Glutamatergic neuron (in vitro differentiated cells): Measurements from ENCODE around the gene GLIPR1. TPM values are rescaled to one million over a fixed set of nuclear protein-coding genes. Genes with fewer than 3 reads are reported as not detected.

Experiments used
- DNase-seq: peaks from one replicate; pipeline ENCODE4 v3.0.0; 2022
- H3K27ac Mint-ChIP-seq: one replicate; pipeline ENCODE4 v1.8.0; 2020; ENCODE audit warnings: mild to moderate bottlenecking, mixed read lengths, inconsistent platforms; ENCODE audit not compliant: unreplicated experiment
- H3K27me3 Mint-ChIP-seq: one replicate; pipeline ENCODE4 v1.8.0; 2020; ENCODE audit warnings: mild to moderate bottlenecking, moderate library complexity, mixed read lengths, inconsistent platforms; ENCODE audit not compliant: unreplicated experiment
- H3K36me3 Mint-ChIP-seq: one replicate; pipeline ENCODE4 v1.8.0; 2020; ENCODE audit warnings: mild to moderate bottlenecking, mixed read lengths, inconsistent platforms; ENCODE audit not compliant: unreplicated experiment
- H3K4me1 Mint-ChIP-seq: one replicate; pipeline ENCODE4 v1.8.0; 2020; ENCODE audit warnings: mild to moderate bottlenecking, low read depth, mixed read lengths, inconsistent platforms; ENCODE audit not compliant: unreplicated experiment
- H3K4me3 Mint-ChIP-seq: one replicate; pipeline ENCODE4 v1.8.0; 2020; ENCODE audit warnings: mild to moderate bottlenecking, mixed read lengths, inconsistent platforms; ENCODE audit not compliant: unreplicated experiment
- H3K9me3 Mint-ChIP-seq: one replicate; pipeline ENCODE4 v1.8.0; 2020; ENCODE audit warnings: mild to moderate bottlenecking, moderate library complexity, mixed read lengths, inconsistent platforms; ENCODE audit not compliant: unreplicated experiment
- CTCF ChIP-seq: fragments of 200-600 bp; sonication (generic); IDR thresholded peaks from one replicate; pipeline ENCODE4 v1.5.0; 2021; ENCODE audit not compliant: partially characterized antibody, unreplicated experiment
- total RNA-seq: library from RNA; stranded (reverse); fragmentation: NEBNext Ultra II Directional; extraction: Animal tissue kit (Norgen Biotek cat#: 25700); gene quantifications from one replicate; pipeline ENCODE4 v1.2.1, GENCODE V29; 2021; ENCODE audit not compliant: unreplicated experiment

Gene GLIPR1
- total RNA-seq, 1 donor from 2014 or later = 0.25 TPM

GRCh38 chr12:75459755-75460154, 20.8 kb upstream of the GLIPR1 start:
- H3K4me3 Mint-ChIP-seq = no peak overlapping the region
- H3K27ac Mint-ChIP-seq = no peak overlapping the region
- no peaks in the 10 kb centered on the region for H3K36me3 Mint-ChIP-seq
- H3K27me3 Mint-ChIP-seq = no peaks in the 10 kb centered on the region
- H3K9me3 Mint-ChIP-seq = peaks cover 2% of the 10 kb centered on the region
- DNase-seq = no peak
- no peaks in the 10 kb centered on the region for H3K4me1 Mint-ChIP-seq
- TF ChIP-seq CTCF = no peak

GRCh38 chr12:75460204-75460603, 20.4 kb upstream of the GLIPR1 start:
- H3K27ac Mint-ChIP-seq = no peak overlapping the region
- H3K36me3 Mint-ChIP-seq = no peaks in the 10 kb centered on the region
- H3K9me3 Mint-ChIP-seq = peaks cover 2% of the 10 kb centered on the region
- no peaks in the 10 kb centered on the region for H3K27me3 Mint-ChIP-seq
- no peak for DNase-seq
- no peaks in the 10 kb centered on the region for H3K4me1 Mint-ChIP-seq
- no peak for TF ChIP-seq CTCF
- H3K4me3 Mint-ChIP-seq = no peak overlapping the region

DNA sequence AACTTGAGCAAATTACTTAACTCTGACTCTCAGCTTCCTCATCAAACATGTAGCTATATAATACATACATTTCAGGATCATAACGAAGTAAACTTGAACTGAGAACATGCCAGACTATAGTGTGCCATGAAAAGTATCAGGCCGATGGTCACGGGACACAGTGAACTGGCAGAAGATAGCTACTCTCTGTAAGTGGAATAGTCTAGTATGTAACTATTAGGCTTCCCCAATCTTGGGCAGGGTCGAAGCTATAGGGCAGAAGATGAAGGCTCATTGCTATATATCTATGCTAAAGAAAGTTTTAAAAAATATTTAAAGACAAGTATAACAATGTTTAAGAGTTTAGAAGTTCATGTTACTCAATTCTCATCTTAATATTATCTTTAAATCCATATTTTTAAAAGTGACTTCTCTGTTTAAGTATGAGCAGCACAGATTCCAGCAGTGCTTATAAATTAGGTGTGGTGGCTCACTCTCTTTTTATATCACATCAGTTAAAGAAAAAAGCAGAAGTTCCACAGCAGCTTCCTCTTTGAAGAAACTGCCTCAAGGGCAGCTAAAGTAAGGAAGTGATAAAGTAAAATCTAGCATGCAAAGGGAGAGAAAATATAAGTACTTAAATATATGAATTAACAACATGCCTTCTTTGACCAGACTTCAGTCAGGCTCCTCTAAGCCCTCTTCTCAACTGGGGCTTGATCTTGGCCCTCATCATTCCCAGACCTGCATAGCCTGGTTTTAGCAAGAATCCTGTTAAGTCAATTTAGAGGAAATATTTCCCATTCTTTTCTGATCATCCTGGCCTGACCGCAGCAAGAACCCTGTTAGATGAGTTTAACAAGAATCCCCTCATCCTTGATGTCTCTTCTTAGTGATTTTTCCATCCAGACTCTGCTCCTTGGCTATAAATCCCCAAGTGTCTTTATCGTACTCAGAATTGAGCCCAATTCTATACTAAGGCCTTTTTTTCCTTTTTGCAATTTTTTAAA, 8.4 kb upstream of the GLIPR1 start:
- Mint-ChIP-seq H3K27me3 (no peaks in the 10 kb centered on the region), H3K27ac (no peak overlapping the region), H3K4me1 (no peaks in the 10 kb centered on the region), H3K36me3 (no peaks in the 10 kb centered on the region), H3K9me3 (no peaks in the 10 kb centered on the region), H3K4me3 (no peak overlapping the region)
- no peak for TF ChIP-seq CTCF
- DNase-seq = no peak

- no peak overlapping the region for H3K27ac Mint-ChIP-seq
- no peak for TF ChIP-seq CTCF
- H3K36me3 Mint-ChIP-seq = no peaks in the 10 kb centered on the region
- no peak for DNase-seq
- no peak overlapping the region for H3K4me3 Mint-ChIP-seq
- H3K9me3 Mint-ChIP-seq = no peaks in the 10 kb centered on the region
- no peaks in the 10 kb centered on the region for H3K4me1 Mint-ChIP-seq
- H3K27me3 Mint-ChIP-seq = no peaks in the 10 kb centered on the region
Measured at GRCh38 chr12:75474116-75474515, 6.4 kb upstream of the GLIPR1 start.

DNA sequence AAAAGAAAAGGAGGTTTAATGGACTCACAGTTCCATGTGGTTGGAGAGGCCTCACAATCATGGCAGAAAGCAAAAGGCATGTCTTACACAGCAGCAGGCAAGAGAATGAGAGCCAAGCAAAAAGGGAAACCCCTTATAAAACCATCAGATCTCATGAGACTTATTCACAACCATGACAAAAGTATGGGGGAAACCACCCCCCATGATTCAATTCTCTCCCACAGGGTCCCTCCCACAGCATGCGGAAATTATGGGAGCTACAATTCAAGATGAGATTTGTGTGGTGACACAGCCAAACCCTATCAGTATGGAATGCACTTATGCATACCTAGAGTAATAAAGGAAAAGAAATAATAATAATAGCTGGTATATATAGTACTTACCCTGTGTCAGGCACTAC, 4.5 kb upstream of the GLIPR1 start:
- no peaks in the 10 kb centered on the region for H3K27me3 Mint-ChIP-seq
- no peaks in the 10 kb centered on the region for H3K9me3 Mint-ChIP-seq
- no peak for DNase-seq
- no peaks in the 10 kb centered on the region for H3K4me1 Mint-ChIP-seq
- H3K4me3 Mint-ChIP-seq = no peak overlapping the region
- H3K36me3 Mint-ChIP-seq = no peaks in the 10 kb centered on the region
- TF ChIP-seq CTCF = no peak
- H3K27ac Mint-ChIP-seq = no peak overlapping the region
